Liver (tissue), 9 donors: ENCODE results near the gene COPA. TPM values are rescaled to one million over a fixed set of nuclear protein-coding genes. Genes with fewer than 3 reads are reported as not detected.

Experiments used
- DNase-seq: peaks from one replicate; pipeline ENCODE4 v3.0.0-alpha.2; 2017; ENCODE audit warnings: low spot score
- H3K27ac ChIP-seq, 2 donors: one replicate each; pipeline ENCODE4 v1.7.0; 2013; ENCODE audit warnings: inconsistent platforms in 2 of 2, low read length in 2 of 2, control low read depth in 1 of 2, low read depth in 1 of 2, mild to moderate bottlenecking in 1 of 2
- H3K27me3 ChIP-seq, 4 donors: one replicate each; pipeline versions ENCODE4 v1.6.1 to v1.7.0; 2013; ENCODE audit warnings: low read length in 3 of 4, inconsistent platforms in 1 of 4, mild to moderate bottlenecking in 1 of 4, moderate library complexity in 1 of 4; ENCODE audit not compliant: control insufficient read depth in 4 of 4, insufficient read depth in 4 of 4
- H3K36me3 ChIP-seq, 4 donors: one replicate each; pipeline versions ENCODE4 v1.6.1 to v1.7.0; 2013; ENCODE audit warnings: low read length in 3 of 4, mild to moderate bottlenecking in 3 of 4, low read depth in 1 of 4, moderate library complexity in 1 of 4; ENCODE audit not compliant: control insufficient read depth in 4 of 4, insufficient read depth in 3 of 4
- H3K4me1 ChIP-seq, 4 donors: one replicate each; pipeline versions ENCODE4 v1.6.1 to v1.7.0; 2013; ENCODE audit warnings: low read length in 3 of 4, mild to moderate bottlenecking in 3 of 4, moderate library complexity in 1 of 4; ENCODE audit not compliant: control insufficient read depth in 4 of 4, insufficient read depth in 4 of 4
- H3K4me3 ChIP-seq, 3 donors: one replicate each; pipeline versions ENCODE4 v1.6.1 to v1.7.0; 2013; ENCODE audit warnings: low read length in 3 of 3, control low read depth in 1 of 3, low read depth in 1 of 3, mild to moderate bottlenecking in 1 of 3
- H3K9ac ChIP-seq, 2 donors: one replicate each; pipeline ENCODE4 v1.7.0; 2013; ENCODE audit warnings: low read length in 2 of 2, mild to moderate bottlenecking in 2 of 2, moderate library complexity in 2 of 2, control low read depth in 1 of 2, low read depth in 1 of 2
- H3K9me3 ChIP-seq, 4 donors: one replicate each; pipeline versions ENCODE4 v1.6.1 to v1.7.0; 2013; ENCODE audit warnings: low read length in 3 of 4; ENCODE audit not compliant: control insufficient read depth in 4 of 4
- EGR1 ChIP-seq, 2 donors: IDR thresholded peaks; 2 replicates each; pipeline ENCODE4 v1.6.1; 2016 to 2018; ENCODE audit warnings: antibody characterized with exemption in 2 of 2, low read depth in 2 of 2
- FOXA1 ChIP-seq: IDR thresholded peaks from 2 replicates; pipeline ENCODE4 v1.6.1; 2016; ENCODE audit warnings: antibody characterized with exemption
- FOXA2 ChIP-seq: IDR thresholded peaks from 2 replicates; pipeline ENCODE4 v1.6.1; 2016; ENCODE audit warnings: antibody characterized with exemption
- GABPA ChIP-seq, 2 donors: IDR thresholded peaks in 1 of 2; conservative IDR thresholded peaks in 1 of 2; 2 replicates each; pipeline ENCODE4 v1.6.1; 2016; ENCODE audit warnings: antibody characterized with exemption in 2 of 2, mild to moderate bottlenecking in 1 of 2, moderate library complexity in 1 of 2
- HNF4G ChIP-seq: IDR thresholded peaks from 2 replicates; pipeline ENCODE4 v1.6.1; 2016; ENCODE audit warnings: antibody characterized with exemption
- NR2F2 ChIP-seq: IDR thresholded peaks from 2 replicates; pipeline ENCODE4 v1.6.1; 2016; ENCODE audit warnings: antibody characterized with exemption
- RAD21 ChIP-seq, 2 donors: IDR thresholded peaks; 2 replicates each; pipeline ENCODE4 v1.6.1; 2016; ENCODE audit warnings: antibody characterized with exemption in 2 of 2, mild to moderate bottlenecking in 2 of 2
- RXRA ChIP-seq, 2 donors: IDR thresholded peaks; 2 replicates each; pipeline ENCODE4 v1.6.1; 2017 to 2018; ENCODE audit warnings: antibody characterized with exemption in 2 of 2, mild to moderate bottlenecking in 1 of 2
- SP1 ChIP-seq: IDR thresholded peaks from 2 replicates; pipeline ENCODE4 v1.6.1; 2018; ENCODE audit warnings: antibody characterized with exemption, mild to moderate bottlenecking
- TAF1 ChIP-seq: conservative IDR thresholded peaks from 2 replicates; pipeline ENCODE4 v1.6.1; 2016; ENCODE audit warnings: antibody characterized with exemption, mild to moderate bottlenecking
- WGBS: extraction: QIAGEN DNeasy Blood & Tissue Kit; methylation state at CpG from one replicate; pipeline ENCODE4 v1.1.7; 2013; 5-methylcytosine and 5-hydroxymethylcytosine counted together
- polyA plus RNA-seq, 2 donors: library from polyadenylated mRNA; stranded (reverse) in 1 of 2; unstranded in 1 of 2; fragments of 200-250 nt in 1 of 2; fragments of >200 nt in 1 of 2; fragmentation: Nextera tagmentation in 1 of 2; extraction: Ambion mirVana in 1 of 2; gene quantifications; one replicate each; pipeline versions ENCODE4 v1.2.1 to v1.2.3, GENCODE V29; 2013 to 2015
- total RNA-seq, 2 donors: library from RNA; depleted of rRNA; stranded (reverse); fragments of >200 nt; gene quantifications; one replicate each; pipeline ENCODE4 v1.2.3, GENCODE V29; 2014
- TF ChIP-seq, protein P1 (sequence below): fragments of 150-350 bp; IDR thresholded peaks from 2 replicates; pipeline ENCODE4 v1.5.1; 2017; ENCODE audit warnings: improper control_type of control experiment, low read depth, low read length; ENCODE audit not compliant: missing input control
- TF ChIP-seq, protein P2 (sequence below): IDR thresholded peaks from 2 replicates; pipeline ENCODE4 v1.6.1; 2016; ENCODE audit warnings: antibody characterized with exemption
- TF ChIP-seq, protein P3 (sequence below): IDR thresholded peaks from 2 replicates; pipeline ENCODE4 v1.6.1; 2016; ENCODE audit warnings: antibody characterized with exemption
- TF ChIP-seq, protein P4 (sequence below): IDR thresholded peaks from 2 replicates; pipeline ENCODE4 v1.6.1; 2016; ENCODE audit warnings: antibody characterized with exemption
- TF ChIP-seq, protein P5 (sequence below): IDR thresholded peaks from 2 replicates; pipeline ENCODE4 v1.6.1; 2016; ENCODE audit warnings: antibody characterized with exemption, mild to moderate bottlenecking
- donor health status: healthy.
- donor health status: healthy.
- donor health status: healthy.
- donor health status: healthy.
- donor health status: healthy.

Gene COPA
- total and polyA plus RNA-seq, 4 donors = 46.8 to 145 (median 75.9) TPM

DNA sequence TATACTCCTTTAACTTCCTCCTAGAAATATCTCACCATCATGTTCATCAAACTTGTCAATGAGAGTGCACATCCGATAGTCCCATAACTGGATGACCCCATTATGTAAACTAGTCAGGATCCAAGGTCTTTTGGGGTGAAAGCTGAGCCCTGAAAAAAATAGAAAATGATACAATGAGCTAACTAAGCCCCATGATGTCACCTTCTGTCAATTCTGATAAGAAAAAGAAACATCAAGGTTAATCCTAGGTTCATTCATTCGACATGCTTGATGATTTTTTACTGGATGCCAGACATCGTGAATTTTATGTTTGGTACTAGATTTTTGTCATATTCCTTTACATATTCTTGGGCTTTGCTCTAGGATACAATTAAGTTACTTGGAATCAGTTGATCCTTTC lies 2.9 kb downstream of the COPA start:
- no peak overlapping the region for H3K9ac ChIP-seq
- WGBS = 61% methylated on average over 3 of the region's 3 CpGs
- H3K4me1 ChIP-seq = peaks cover 7 to 32% (median 20%) of the 10 kb centered on the region in 4 donors

DNA sequence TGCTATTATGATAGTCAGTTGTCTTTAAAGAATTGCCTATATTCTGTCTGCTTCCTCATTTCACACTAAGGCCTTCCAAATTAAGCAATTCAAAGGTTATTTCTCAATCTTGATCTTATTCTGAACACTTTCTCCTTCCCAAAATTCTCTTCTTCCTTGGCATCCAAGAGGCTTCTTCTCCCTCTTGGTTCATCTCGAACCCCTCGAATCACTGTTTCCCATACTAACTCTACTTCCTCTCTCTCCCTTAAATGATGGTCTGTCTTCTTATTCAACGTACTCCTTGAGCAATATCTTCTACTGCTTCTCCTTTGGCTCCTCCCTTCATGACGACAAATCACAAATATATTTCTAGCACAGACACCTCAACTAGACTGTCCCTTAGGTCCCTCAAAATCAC lies 4.5 kb downstream of the COPA start:
- TF ChIP-seq, protein P1, sequence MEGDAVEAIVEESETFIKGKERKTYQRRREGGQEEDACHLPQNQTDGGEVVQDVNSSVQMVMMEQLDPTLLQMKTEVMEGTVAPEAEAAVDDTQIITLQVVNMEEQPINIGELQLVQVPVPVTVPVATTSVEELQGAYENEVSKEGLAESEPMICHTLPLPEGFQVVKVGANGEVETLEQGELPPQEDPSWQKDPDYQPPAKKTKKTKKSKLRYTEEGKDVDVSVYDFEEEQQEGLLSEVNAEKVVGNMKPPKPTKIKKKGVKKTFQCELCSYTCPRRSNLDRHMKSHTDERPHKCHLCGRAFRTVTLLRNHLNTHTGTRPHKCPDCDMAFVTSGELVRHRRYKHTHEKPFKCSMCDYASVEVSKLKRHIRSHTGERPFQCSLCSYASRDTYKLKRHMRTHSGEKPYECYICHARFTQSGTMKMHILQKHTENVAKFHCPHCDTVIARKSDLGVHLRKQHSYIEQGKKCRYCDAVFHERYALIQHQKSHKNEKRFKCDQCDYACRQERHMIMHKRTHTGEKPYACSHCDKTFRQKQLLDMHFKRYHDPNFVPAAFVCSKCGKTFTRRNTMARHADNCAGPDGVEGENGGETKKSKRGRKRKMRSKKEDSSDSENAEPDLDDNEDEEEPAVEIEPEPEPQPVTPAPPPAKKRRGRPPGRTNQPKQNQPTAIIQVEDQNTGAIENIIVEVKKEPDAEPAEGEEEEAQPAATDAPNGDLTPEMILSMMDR = no peak
- TF ChIP-seq EGR1 (IDR thresholded peaks at IDR 0.05; ENCODE audit: low read depth in 2 of 2) = no peak
- TF ChIP-seq, protein P2, sequence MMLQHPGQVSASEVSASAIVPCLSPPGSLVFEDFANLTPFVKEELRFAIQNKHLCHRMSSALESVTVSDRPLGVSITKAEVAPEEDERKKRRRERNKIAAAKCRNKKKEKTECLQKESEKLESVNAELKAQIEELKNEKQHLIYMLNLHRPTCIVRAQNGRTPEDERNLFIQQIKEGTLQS = no peak
- no peak for TF ChIP-seq RAD21 (IDR thresholded peaks at IDR 0.05)
- TF ChIP-seq NR2F2 = no peak
- TF ChIP-seq RXRA (IDR thresholded peaks at IDR 0.05) = no peak
- no peak for TF ChIP-seq FOXA1
- TF ChIP-seq GABPA (IDR thresholded peaks at IDR 0.05 in 1 of 2, conservative IDR thresholded peaks at IDR 0.05 in 1 of 2) = no peak
- no peak for TF ChIP-seq HNF4G
- no peak for DNase-seq
- WGBS = 83% methylated on average over 4 of the region's 4 CpGs
- no peak overlapping the region for H3K4me3 ChIP-seq
- no peaks in the 10 kb centered on the region for H3K27me3 ChIP-seq
- H3K36me3 ChIP-seq = peaks cover 3 to 52% (median 49%) of the 10 kb centered on the region in 4 donors
- H3K27ac ChIP-seq = no peak overlapping the region
- no peaks in the 10 kb centered on the region for H3K9me3 ChIP-seq
- peaks cover 3 to 24% (median 13%) of the 10 kb centered on the region in 4 donors for H3K4me1 ChIP-seq
- H3K9ac ChIP-seq = no peak overlapping the region

More for the DNA sequence above, 2.9 kb downstream of the COPA start:
- Histone ChIP-seq H3K4me3 (no peak overlapping the region), H3K9me3 (no peaks in the 10 kb centered on the region), H3K36me3 (peaks cover 1 to 38% (median 34%) of the 10 kb centered on the region in 4 donors), H3K27ac (peak overlapping the region; percentile 42), H3K27me3 (no peaks in the 10 kb centered on the region)
- DNase-seq = no peak
- no peak for TF ChIP-seq HNF4G
- no peak for TF ChIP-seq RAD21 (IDR thresholded peaks at IDR 0.05)
- TF ChIP-seq FOXA2 = no peak
- TF ChIP-seq, protein P1 = no peak
- no peak for TF ChIP-seq EGR1 (IDR thresholded peaks at IDR 0.05; ENCODE audit: low read depth in 2 of 2)
- no peak for TF ChIP-seq GABPA (IDR thresholded peaks at IDR 0.05 in 1 of 2, conservative IDR thresholded peaks at IDR 0.05 in 1 of 2)
- TF ChIP-seq, protein P3, sequence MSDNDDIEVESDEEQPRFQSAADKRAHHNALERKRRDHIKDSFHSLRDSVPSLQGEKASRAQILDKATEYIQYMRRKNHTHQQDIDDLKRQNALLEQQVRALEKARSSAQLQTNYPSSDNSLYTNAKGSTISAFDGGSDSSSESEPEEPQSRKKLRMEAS = no peak
- no peak for TF ChIP-seq FOXA1
- TF ChIP-seq, protein P4, sequence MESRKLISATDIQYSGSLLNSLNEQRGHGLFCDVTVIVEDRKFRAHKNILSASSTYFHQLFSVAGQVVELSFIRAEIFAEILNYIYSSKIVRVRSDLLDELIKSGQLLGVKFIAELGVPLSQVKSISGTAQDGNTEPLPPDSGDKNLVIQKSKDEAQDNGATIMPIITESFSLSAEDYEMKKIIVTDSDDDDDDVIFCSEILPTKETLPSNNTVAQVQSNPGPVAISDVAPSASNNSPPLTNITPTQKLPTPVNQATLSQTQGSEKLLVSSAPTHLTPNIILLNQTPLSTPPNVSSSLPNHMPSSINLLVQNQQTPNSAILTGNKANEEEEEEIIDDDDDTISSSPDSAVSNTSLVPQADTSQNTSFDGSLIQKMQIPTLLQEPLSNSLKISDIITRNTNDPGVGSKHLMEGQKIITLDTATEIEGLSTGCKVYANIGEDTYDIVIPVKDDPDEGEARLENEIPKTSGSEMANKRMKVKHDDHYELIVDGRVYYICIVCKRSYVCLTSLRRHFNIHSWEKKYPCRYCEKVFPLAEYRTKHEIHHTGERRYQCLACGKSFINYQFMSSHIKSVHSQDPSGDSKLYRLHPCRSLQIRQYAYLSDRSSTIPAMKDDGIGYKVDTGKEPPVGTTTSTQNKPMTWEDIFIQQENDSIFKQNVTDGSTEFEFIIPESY = no peak
- TF ChIP-seq, protein P2 = no peak
- no peak for TF ChIP-seq TAF1
- no peak for TF ChIP-seq NR2F2
- TF ChIP-seq SP1 = no peak
- TF ChIP-seq, protein P5, sequence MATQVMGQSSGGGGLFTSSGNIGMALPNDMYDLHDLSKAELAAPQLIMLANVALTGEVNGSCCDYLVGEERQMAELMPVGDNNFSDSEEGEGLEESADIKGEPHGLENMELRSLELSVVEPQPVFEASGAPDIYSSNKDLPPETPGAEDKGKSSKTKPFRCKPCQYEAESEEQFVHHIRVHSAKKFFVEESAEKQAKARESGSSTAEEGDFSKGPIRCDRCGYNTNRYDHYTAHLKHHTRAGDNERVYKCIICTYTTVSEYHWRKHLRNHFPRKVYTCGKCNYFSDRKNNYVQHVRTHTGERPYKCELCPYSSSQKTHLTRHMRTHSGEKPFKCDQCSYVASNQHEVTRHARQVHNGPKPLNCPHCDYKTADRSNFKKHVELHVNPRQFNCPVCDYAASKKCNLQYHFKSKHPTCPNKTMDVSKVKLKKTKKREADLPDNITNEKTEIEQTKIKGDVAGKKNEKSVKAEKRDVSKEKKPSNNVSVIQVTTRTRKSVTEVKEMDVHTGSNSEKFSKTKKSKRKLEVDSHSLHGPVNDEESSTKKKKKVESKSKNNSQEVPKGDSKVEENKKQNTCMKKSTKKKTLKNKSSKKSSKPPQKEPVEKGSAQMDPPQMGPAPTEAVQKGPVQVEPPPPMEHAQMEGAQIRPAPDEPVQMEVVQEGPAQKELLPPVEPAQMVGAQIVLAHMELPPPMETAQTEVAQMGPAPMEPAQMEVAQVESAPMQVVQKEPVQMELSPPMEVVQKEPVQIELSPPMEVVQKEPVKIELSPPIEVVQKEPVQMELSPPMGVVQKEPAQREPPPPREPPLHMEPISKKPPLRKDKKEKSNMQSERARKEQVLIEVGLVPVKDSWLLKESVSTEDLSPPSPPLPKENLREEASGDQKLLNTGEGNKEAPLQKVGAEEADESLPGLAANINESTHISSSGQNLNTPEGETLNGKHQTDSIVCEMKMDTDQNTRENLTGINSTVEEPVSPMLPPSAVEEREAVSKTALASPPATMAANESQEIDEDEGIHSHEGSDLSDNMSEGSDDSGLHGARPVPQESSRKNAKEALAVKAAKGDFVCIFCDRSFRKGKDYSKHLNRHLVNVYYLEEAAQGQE = no peak
- TF ChIP-seq RXRA (IDR thresholded peaks at IDR 0.05) = no peak
